Heart left ventricle (tissue), 16 donors: ENCODE data around the gene CHD2. TPM values are rescaled to one million over a fixed set of nuclear protein-coding genes. Genes with fewer than 3 reads are reported as not detected.

Experiments
- ATAC-seq, 4 donors: fragments of 200-7000 bp; cut with Tn5 transposase; one replicate each; pipeline ENCODE4 v1.9.1; 2020 to 2022; ENCODE audit warnings: moderate library complexity in 4 of 4, mild to moderate bottlenecking in 3 of 4, moderate number of reproducible peaks in 1 of 4
- DNase-seq, 5 donors: peaks; one replicate each; pipeline ENCODE4 v3.0.0-alpha.2; 2020
- H3K27ac ChIP-seq, 12 donors: fragments of 200-600 bp; sonication (generic) in 4 of 12; one replicate each; pipeline versions ENCODE4 v1.5.0 to v1.8.0; 2016 to 2022; ENCODE audit warnings: mild to moderate bottlenecking in 2 of 12
- H3K27me3 ChIP-seq, 9 donors: fragments of 200-600 bp; sonication (generic) in 2 of 9; one replicate each; pipeline versions ENCODE4 v1.5.1 to v1.8.0; 2016 to 2022; ENCODE audit warnings: mild to moderate bottlenecking in 3 of 9
- H3K36me3 ChIP-seq, 9 donors: fragments of 200-600 bp; sonication (generic) in 2 of 9; one replicate each; pipeline versions ENCODE4 v1.5.0 to v1.8.0; 2018 to 2022; ENCODE audit warnings: mild to moderate bottlenecking in 2 of 9
- H3K4me1 ChIP-seq, 12 donors: fragments of 200-600 bp; sonication (generic) in 4 of 12; one replicate each; pipeline versions ENCODE4 v1.5.0 to v1.8.0; 2016 to 2022; ENCODE audit warnings: mild to moderate bottlenecking in 3 of 12
- H3K4me3 ChIP-seq, 12 donors: fragments of 200-600 bp; sonication (generic) in 4 of 12; one replicate each; pipeline versions ENCODE4 v1.5.0 to v1.8.0; 2017 to 2022; ENCODE audit warnings: mild to moderate bottlenecking in 9 of 12, moderate library complexity in 4 of 12
- H3K9me3 ChIP-seq, 12 donors: fragments of 200-600 bp; sonication (generic) in 4 of 12; one replicate each; pipeline versions ENCODE4 v1.5.0 to v1.8.0; 2016 to 2022; ENCODE audit warnings: mild to moderate bottlenecking in 1 of 12
- POLR2A ChIP-seq, 2 donors: fragments of 450-650 bp; IDR thresholded peaks; one replicate each; pipeline ENCODE4 v1.6.1; 2017; ENCODE audit warnings: antibody characterized with exemption in 2 of 2, mild to moderate bottlenecking in 2 of 2, moderate library complexity in 2 of 2
- WGBS, 4 donors: extraction: QIAGEN DNeasy Blood & Tissue Kit in 2 of 4; methylation state at CpG; one replicate each; pipeline versions ENCODE4 v1.1.5 to v1.1.7; 2013 to 2018; 5-methylcytosine and 5-hydroxymethylcytosine counted together
- intact Hi-C, 10 donors: fragments of 100-400 bp; cut with DNase I; formaldehyde crosslinking; loops; one replicate each; pipeline versions ENCODE4 v1.11.1 to v1.14.2; 2022
- polyA plus RNA-seq, 2 donors: library from polyadenylated mRNA; stranded (reverse); fragments of 200-250 nt; gene quantifications; one replicate each; pipeline ENCODE4 v1.2.3, GENCODE V29; 2013
- total RNA-seq, 9 donors: library from RNA; depleted of rRNA in 2 of 9; stranded (reverse); fragments of >200 nt in 2 of 9; fragmentation: NEBNext Ultra II Directional in 3 of 9; extraction: Animal tissue kit (Norgen Biotek cat#: 25700) in 3 of 9; gene quantifications; one replicate each; pipeline versions ENCODE4 v1.1.0 to v1.2.4, GENCODE V29; 2016 to 2023
- TF ChIP-seq, protein P1 (sequence below), 12 donors: fragments of 200-600 bp; sonication (generic) in 4 of 12; IDR thresholded peaks; one replicate each; pipeline versions ENCODE4 v1.5.0 to v1.8.0; 2018 to 2022; ENCODE audit warnings: antibody characterized with exemption in 12 of 12, mild to moderate bottlenecking in 5 of 12
- donor health status: ischemic (EF 13 %, LVEDD 7.1; RV severe dilation, severe dysfunction).
- donor health status: healthy with polysubstance abuse.
- donor health status: DM: no; HTN: yes; CAD: no.
- donor health status: DM: no; HTN: no; CAD: no.
- donor health status: ischemic (EF 25% LVEDD 6.9; RV normal size, moderate dysfunction).
- donor health status: ischemic (EF 25% LVEDD 5.7; RV mildly dilated, moderate dysfunction).
- donor health status: healthy.
- donor health status: DM: yes; HTN: yes; CAD: no.
- donor health status: ischemic (EF 35%, LVEDD 5.7; RV mildly dilated, moderate dysfunction).
- donor health status: nonischemic (EF 11% LVEDD 7.7; RV severe dilation, severe dysfunction).
- donor health status: DM: yes; HTN: yes; CAD: no.
- donor health status: PGD.
- donor health status: ischemic (EF 29% LVEDD 5.4; RV normal size, mild dysfunction).
- donor health status: nonischemic (EF 23%, LVEDD 6.1; RV moderate dilation, normal function).

Gene CHD2
- total and polyA plus RNA-seq, 11 donors = 23.1 to 76.8 (median 41.6) TPM

DNA sequence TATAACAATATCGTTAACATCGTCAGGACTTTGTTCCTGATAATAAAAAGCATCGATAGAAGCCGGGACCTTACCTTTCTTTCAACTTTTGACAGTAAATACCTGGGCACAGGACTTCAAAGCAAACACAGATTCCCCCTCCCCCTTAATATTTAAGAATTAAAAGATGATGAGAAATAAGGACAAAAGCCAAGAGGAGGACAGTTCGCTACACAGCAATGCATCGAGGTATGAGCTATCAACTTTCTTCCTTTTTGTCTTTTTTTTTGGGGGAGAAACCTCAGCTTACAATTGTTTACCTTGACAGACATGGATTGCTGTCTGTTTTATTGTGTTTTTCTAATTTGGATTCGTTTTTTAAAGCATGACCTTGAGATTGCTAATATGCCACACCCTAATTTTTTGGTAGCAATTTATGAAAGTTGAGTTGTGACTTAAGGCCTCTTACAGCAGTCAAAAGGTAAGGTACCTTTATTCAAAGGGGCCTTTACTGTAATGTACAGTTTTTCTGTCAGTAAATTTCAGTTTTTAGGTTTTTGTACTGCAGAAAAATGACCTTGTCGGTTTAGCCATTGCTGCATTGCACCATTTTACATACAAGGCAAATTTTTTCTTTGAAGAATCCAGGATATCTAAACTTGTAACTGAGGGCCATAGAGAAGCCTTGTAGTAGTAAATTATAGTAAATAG, 1.1 kb downstream of the CHD2 start:
- H3K9me3 ChIP-seq = no peaks in the 10 kb centered on the region
- peaks cover 4 to 76% (median 49%) of the 10 kb centered on the region in 12 donors for H3K4me1 ChIP-seq
- DNase-seq (no peak), ATAC-seq (no peak)
- peak overlapping the region; percentile 92 to 99 (median 94) for H3K27ac ChIP-seq
- TF ChIP-seq POLR2A (IDR thresholded peaks at IDR 0.05) = no peak
- TF ChIP-seq, protein P1, sequence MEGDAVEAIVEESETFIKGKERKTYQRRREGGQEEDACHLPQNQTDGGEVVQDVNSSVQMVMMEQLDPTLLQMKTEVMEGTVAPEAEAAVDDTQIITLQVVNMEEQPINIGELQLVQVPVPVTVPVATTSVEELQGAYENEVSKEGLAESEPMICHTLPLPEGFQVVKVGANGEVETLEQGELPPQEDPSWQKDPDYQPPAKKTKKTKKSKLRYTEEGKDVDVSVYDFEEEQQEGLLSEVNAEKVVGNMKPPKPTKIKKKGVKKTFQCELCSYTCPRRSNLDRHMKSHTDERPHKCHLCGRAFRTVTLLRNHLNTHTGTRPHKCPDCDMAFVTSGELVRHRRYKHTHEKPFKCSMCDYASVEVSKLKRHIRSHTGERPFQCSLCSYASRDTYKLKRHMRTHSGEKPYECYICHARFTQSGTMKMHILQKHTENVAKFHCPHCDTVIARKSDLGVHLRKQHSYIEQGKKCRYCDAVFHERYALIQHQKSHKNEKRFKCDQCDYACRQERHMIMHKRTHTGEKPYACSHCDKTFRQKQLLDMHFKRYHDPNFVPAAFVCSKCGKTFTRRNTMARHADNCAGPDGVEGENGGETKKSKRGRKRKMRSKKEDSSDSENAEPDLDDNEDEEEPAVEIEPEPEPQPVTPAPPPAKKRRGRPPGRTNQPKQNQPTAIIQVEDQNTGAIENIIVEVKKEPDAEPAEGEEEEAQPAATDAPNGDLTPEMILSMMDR (IDR thresholded peaks at IDR 0.05) = no peak
- H3K27me3 ChIP-seq = no peaks in the 10 kb centered on the region
- peak overlapping the region; percentile 49 to 75 (median 63) for H3K4me3 ChIP-seq
- 0 to 1% (median 0%) methylated on average over 8 of the region's 8 CpGs for WGBS, 4 donors
- intact Hi-C loops = loop anchor here in 6 of 10 donors (2.0 to 5.0 kb wide), 4 partner anchors 16 to 94 kb away; no protein-coding TSS in a partner anchor
- H3K36me3 ChIP-seq = peaks cover 0 to 44% (median 24%) of the 10 kb centered on the region in 9 donors

DNA sequence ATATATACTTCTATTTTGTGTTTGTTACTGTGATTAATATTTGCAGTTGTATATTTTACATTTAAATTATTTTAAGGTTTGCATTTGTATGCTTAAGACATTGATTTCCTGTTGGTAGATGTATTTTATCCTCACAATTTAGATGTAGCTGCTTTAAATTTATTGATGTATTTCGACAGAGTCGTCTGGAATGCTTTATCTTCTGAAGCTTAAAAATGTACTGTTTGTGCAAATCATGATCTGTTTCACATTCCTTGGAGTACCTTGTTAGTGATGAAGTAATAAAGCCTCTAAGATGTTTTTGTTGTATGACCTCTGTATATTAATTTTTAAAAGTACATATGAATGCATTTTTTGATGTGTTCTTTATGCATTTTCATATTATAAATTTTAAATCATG, 1.9 kb downstream of the CHD2 start:
- intact Hi-C loops = loop anchor here in 6 of 10 donors (2.0 to 5.0 kb wide), 4 partner anchors 17 to 95 kb away; no protein-coding TSS in a partner anchor
- no peak for ATAC-seq
- Histone ChIP-seq H3K27ac (peak overlapping the region in 11 of 12 donors; percentile 92 to 99 (median 94)), H3K9me3 (no peaks in the 10 kb centered on the region), H3K4me3 (peak overlapping the region; percentile 49 to 75 (median 63)), H3K36me3 (peaks cover 0 to 41% (median 18%) of the 10 kb centered on the region in 9 donors), H3K4me1 (peaks cover 7 to 76% (median 49%) of the 10 kb centered on the region in 12 donors), H3K27me3 (no peaks in the 10 kb centered on the region)
- DNase-seq = no peak
- WGBS, 4 donors = 0 to 1% (median 0%) methylated on average over 2 of the region's 2 CpGs
- TF ChIP-seq, protein P1 (IDR thresholded peaks at IDR 0.05) = peak in 1 of 12 donors; percentile 4
- no peak for TF ChIP-seq POLR2A (IDR thresholded peaks at IDR 0.05)

DNA sequence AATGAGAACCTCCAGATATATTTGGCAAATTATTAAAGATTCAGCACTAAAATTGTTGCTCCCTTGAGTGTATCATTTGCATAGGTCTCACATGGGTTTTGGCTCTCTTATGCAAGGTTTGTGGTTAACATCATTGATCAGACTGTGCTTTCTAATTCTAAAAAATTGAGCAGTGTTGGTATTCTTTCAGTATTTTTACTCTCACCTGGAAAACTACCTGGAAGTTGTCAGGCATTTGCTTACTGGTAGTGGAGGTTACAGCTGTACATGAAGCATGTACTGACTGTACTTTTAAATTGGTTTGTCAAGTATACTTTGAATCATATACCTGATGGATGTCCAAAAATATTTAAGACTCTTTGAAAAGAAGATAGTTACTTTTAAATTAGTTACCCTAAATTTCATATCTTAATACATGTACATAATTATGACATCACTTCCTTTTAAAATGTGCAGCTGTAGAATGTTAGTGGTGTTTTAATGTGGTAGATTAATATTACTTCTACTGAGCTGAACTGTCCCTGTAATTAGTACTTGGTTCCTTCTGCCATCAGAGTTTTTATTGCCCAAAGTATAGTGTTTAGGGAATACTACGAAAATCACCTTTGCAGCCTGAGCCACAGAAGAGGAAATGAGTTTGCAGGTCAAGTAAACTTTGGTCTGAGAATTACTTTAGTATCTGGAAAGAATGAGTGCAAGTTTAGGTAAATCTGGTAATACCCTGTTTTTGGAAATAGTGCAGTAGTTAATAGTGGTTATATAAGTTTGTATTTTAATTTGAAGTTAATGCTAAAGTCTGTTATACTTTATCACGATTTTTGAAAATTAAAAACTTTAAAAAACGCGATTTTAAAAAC, 2.8 kb downstream of the CHD2 start:
- intact Hi-C loops = loop anchor here in 4 of 10 donors (5.0 kb wide), 3 partner anchors 71 to 96 kb away; no protein-coding TSS in a partner anchor
- no peak for ATAC-seq
- H3K4me1 ChIP-seq = peaks cover 13 to 76% (median 54%) of the 10 kb centered on the region in 12 donors

More for the DNA sequence above, 2.8 kb downstream of the CHD2 start:
- Histone ChIP-seq H3K9me3 (no peaks in the 10 kb centered on the region), H3K27ac (peak overlapping the region; percentile 92 to 99 (median 94)), H3K36me3 (peaks cover 0 to 38% (median 11%) of the 10 kb centered on the region in 9 donors), H3K27me3 (no peaks in the 10 kb centered on the region), H3K4me3 (peak overlapping the region; percentile 49 to 75 (median 63))
- TF ChIP-seq POLR2A (IDR thresholded peaks at IDR 0.05) = no peak
- TF ChIP-seq, protein P1 (IDR thresholded peaks at IDR 0.05) = no peak
- 0 to 4% (median 2%) methylated on average over 4 of the region's 4 CpGs for WGBS, 4 donors
- no peak for DNase-seq
